ENCODE measurements around the gene LCOR.

The LCOR gene

GRCh38 chr10:97013983-97014382 lies 181.9 kb downstream of the LCOR start:
- TF ChIP-seq, protein P1, sequence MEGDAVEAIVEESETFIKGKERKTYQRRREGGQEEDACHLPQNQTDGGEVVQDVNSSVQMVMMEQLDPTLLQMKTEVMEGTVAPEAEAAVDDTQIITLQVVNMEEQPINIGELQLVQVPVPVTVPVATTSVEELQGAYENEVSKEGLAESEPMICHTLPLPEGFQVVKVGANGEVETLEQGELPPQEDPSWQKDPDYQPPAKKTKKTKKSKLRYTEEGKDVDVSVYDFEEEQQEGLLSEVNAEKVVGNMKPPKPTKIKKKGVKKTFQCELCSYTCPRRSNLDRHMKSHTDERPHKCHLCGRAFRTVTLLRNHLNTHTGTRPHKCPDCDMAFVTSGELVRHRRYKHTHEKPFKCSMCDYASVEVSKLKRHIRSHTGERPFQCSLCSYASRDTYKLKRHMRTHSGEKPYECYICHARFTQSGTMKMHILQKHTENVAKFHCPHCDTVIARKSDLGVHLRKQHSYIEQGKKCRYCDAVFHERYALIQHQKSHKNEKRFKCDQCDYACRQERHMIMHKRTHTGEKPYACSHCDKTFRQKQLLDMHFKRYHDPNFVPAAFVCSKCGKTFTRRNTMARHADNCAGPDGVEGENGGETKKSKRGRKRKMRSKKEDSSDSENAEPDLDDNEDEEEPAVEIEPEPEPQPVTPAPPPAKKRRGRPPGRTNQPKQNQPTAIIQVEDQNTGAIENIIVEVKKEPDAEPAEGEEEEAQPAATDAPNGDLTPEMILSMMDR (conservative IDR thresholded peaks at IDR 0.05): no peak
- no peak for TF ChIP-seq ZFX (IDR thresholded peaks at IDR 0.05)
- no peak overlapping the region for H3K27ac ChIP-seq

- no peak overlapping the region for H3K27ac ChIP-seq
- TF ChIP-seq ZFX (IDR thresholded peaks at IDR 0.05): no peak
- TF ChIP-seq, protein P1 (conservative IDR thresholded peaks at IDR 0.05): no peak
These were observed 183.1 kb downstream of the LCOR start for GRCh38 chr10:97015240-97015639.

DNA sequence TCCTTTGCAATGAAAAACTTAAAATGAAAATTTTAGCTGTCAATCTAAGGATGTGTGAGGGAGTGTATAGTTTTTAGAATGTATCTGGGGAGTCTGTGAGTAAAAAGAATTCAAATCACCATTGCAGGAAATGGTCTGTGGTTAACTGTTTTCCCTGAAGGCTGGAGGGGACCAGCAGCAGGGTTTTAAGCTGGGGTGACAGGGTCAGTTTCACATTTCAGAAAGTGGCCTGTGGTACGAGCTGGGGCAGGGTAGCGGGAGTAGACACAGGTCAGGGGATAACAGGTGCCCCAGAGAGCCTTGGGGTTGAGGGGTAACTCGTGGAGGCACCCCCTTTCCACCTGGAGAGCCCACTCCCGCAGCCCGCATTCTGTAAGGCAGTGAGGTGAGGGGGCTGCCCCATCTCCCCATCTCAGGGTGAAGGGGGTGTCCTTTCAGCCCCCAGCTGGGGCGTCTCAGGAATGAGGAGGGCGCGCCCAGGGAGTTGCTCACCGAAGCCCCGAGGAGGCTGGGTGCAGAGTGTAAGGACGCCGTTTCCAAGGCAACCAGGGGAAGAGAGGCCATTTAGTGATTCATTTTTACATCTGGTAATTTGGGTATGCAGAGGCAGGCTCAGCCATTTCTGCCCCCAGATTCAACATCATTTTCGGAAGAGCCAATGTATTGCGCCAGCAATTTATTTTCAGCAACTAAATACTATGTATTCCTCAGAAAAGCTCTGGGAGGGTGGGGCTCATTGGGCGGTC lies 184.8 kb downstream of the LCOR start:
- H3K27ac ChIP-seq: no peak overlapping the region
- no peak for TF ChIP-seq ZFX (IDR thresholded peaks at IDR 0.05)
- TF ChIP-seq, protein P1 (conservative IDR thresholded peaks at IDR 0.05): no peak

DNA sequence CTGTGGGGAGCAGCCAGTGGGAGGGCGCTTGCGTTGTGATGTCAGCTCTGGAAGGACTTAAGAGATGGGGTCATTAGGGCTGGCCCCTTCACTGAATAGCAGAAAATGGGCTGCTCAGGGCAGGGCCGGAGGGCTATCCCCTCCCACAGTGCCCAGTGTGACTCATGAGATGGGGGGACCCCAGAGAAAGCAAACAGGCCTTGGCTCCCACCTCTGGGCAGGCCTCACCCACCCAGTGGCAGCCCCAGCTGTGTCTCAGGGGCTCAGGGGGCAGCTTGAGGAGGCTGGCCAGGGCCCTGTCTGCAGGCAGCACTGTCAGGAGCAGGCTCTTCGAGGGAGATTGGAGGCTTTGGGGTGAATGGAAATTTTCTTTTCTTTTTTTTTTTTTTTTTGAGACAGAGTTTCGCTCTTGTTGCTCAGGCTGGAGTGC lies 185.4 kb downstream of the LCOR start:
- TF ChIP-seq ZFX (IDR thresholded peaks at IDR 0.05): no peak
- TF ChIP-seq, protein P1 (conservative IDR thresholded peaks at IDR 0.05): no peak

GRCh38 chr10:97018251-97019212 lies 186.4 kb downstream of the LCOR start:
- TF ChIP-seq ZFX (IDR thresholded peaks at IDR 0.05): no peak
- TF ChIP-seq, protein P1 (conservative IDR thresholded peaks at IDR 0.05): no peak
- H3K27ac ChIP-seq: no peak overlapping the region

More for the DNA sequence above, 185.4 kb downstream of the LCOR start:
- H3K27ac ChIP-seq: no peak overlapping the region

DNA sequence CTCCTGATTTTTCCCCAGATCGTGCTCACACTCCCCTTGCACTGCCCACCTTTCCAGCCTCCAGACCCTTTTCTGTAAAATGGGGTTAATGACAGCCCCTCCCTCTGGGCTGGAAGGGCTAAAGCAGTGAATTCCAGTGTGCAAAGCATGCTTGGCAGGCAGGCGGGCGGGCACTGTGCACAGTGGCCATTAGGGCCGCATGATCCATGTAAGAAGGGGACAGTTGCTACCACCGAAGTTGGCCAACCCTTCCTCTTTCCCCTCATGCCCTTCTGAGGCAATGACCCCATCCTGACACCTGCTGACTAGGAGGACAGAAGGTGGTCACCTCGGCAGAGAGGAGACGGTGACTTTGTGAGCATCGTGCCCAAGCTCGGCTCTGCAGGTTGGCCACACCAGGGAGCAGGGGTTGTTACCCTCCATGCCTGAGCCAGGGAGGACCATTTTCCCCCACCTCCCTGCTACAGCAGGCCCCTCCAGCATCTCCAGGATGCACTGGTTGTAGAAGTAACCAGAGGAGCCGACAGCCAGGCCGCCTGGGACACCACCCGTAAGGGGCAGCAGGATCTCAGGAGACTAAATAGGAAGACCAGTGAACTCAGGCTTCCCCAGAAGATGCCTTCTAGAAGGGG lies 187.2 kb downstream of the LCOR start:
- no peak overlapping the region for H3K27ac ChIP-seq
- TF ChIP-seq, protein P1 (conservative IDR thresholded peaks at IDR 0.05): no peak
- TF ChIP-seq ZFX (IDR thresholded peaks at IDR 0.05): no peak
